ENCODE results near the gene ACBD6. TPM values are rescaled to one million over a fixed set of nuclear protein-coding genes. Genes with fewer than 3 reads are reported as not detected.
A peak's percentile ranks its signal among the peaks of the same experiment; 100 is the strongest.

ACBD6 gene
- total RNA-seq, 1 donor, result 54.0 TPM

DNA sequence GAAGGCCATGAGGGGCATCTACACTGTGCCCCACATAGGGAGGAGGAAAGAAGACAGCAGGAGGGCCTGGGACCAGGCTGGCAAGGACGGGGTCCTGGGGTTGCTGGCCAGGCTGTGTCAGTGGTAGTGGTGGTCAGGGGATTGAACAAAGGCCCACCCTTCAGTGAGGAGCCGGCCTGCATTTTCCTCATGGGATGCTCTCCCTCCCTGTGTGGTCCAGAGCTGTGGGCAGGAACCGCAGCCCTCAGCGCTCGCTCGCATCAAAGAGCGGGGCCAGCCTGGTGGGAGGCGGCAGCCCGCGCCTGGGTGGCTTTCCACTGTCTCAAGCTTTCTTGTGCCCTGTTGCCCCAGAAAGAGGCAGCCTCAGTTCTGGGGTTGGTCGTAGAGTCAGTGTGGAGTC is 247.5 kb downstream of the ACBD6 start:
- H3K4me3 ChIP-seq (ENCODE audit: low read depth, low read length), result no peak overlapping the region
- no peak for TF ChIP-seq CTCF (IDR thresholded peaks at IDR 0.05; ENCODE audit: insufficient read depth, low read length)
- DNase-seq (ENCODE audit: low read depth), result no peak

DNA sequence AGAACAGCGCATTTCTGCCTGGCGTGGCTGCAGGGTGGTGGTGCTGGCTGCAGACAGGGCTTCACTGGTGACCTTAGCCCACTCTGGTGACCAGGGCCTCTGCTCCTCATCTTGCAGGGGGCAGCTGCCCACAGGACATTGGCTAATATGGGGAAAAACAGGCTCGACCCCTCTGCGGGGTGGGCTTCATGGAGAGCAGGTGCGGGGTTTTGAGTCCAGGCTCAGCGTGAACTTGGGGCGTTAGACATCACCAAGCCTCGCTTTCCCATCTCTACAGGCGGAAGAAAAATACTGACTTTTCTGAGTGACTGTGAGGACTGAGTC is 247.9 kb downstream of the ACBD6 start:
- DNase-seq (ENCODE audit: low read depth), result no peak
- H3K4me3 ChIP-seq (ENCODE audit: low read depth, low read length), result no peak overlapping the region
- no peak for TF ChIP-seq CTCF (IDR thresholded peaks at IDR 0.05; ENCODE audit: insufficient read depth, low read length)

DNA sequence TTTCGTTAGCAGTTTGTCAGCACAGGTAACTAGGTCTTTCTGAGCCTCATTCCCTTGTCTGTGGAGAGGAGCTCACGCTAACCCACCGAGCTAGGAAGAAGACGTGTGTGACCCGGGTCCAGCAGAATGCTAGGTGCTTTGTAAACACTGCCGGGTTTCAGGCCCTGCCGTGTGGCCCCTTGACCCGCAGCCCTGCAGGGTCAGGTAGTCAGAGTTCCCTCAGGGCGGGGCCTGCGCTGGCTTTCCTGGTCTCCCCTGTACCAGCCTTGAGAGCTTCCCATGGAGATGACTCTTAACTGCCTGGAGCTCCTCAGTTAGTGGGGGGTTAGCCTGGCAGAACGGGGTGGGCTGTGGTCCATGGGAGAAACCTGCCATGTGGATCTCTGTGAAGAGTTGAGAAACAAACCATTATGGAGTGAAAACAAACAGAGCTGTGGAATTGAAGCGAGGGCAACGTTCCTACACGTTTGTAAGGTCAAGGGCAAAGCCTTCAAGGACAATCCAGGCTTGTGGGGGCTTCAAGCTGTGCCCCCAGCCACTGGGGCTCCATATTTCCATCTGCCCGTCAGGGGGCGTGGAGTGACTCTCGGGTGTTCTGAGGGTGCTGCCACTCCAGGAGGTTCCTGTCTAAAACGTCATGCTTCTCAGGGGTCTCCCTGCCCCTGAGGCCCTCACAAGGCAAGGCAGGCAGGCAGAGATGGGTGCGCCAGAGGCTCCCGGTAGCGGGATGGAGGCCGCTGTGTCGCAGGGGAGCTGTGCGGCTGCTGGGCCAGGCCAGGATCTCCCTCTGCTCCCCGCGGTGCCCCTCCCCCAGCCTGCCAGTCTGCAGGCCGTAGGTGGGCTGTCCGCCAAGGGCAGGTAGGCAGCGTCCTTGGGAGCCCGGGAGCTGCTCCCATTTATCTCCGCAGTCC is 248.5 kb downstream of the ACBD6 start:
- no peak for DNase-seq (ENCODE audit: low read depth)
- no peak overlapping the region for H3K4me3 ChIP-seq (ENCODE audit: low read depth, low read length)
- no peak for TF ChIP-seq CTCF (IDR thresholded peaks at IDR 0.05; ENCODE audit: insufficient read depth, low read length)

GRCh38 chr1:180252638-180253536 is 249.5 kb downstream of the ACBD6 start:
- DNase-seq (ENCODE audit: low read depth), result peak; percentile 64
- TF ChIP-seq CTCF (IDR thresholded peaks at IDR 0.05; ENCODE audit: insufficient read depth, low read length), result peak; percentile 89

GRCh38 chr1:180251526-180252305 is 250.7 kb downstream of the ACBD6 start:
- no peak for DNase-seq (ENCODE audit: low read depth)
- no peak overlapping the region for H3K4me3 ChIP-seq (ENCODE audit: low read depth, low read length)
- TF ChIP-seq CTCF (IDR thresholded peaks at IDR 0.05; ENCODE audit: insufficient read depth, low read length), result no peak

More at GRCh38 chr1:180252638-180253536, 249.5 kb downstream of the ACBD6 start:
- no peak overlapping the region for H3K4me3 ChIP-seq (ENCODE audit: low read depth, low read length)

GRCh38 chr1:180250883-180251509 is 251.4 kb downstream of the ACBD6 start:
- DNase-seq (ENCODE audit: low read depth), result no peak
- TF ChIP-seq CTCF (IDR thresholded peaks at IDR 0.05; ENCODE audit: insufficient read depth, low read length), result no peak

More at GRCh38 chr1:180250883-180251509, 251.4 kb downstream of the ACBD6 start:
- no peak overlapping the region for H3K4me3 ChIP-seq (ENCODE audit: low read depth, low read length)
